Measurements from ENCODE around the gene CCDC8. TPM values are rescaled to one million over a fixed set of nuclear protein-coding genes. Genes with fewer than 3 reads are reported as not detected.

The CCDC8 gene
- polyA plus RNA-seq, 1 of the 3 experiments (the other 2 are of a cell fraction) = 0.03 TPM

- H2AFZ ChIP-seq (ENCODE audit: low read depth) = no peak overlapping the region
- H3K27me3 ChIP-seq (ENCODE audit: insufficient read depth) = no peaks in the 10 kb centered on the region
- H3K4me2 ChIP-seq = no peak overlapping the region
Measured at GRCh38 chr19:46407856-46408663, 5.3 kb downstream of the CCDC8 start.

DNA sequence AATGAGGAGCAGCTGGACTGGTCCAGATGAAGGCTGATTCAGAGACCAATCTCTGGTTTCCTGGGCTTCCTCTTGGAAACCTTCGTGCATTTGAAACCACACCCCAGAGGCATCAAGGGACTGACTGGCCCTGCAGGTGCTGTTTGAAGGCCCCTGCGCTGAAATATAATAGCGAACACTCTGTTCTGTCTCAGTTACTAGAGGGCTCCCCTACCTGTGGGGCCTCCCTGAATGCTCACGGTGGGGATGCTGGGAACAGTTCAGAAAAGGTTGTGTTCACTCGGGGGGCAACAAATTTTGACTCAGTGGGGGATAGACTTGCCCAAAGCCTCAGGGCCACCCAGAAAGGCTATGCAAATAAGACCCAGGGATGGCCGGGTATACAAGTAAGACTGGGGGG is 6.4 kb downstream of the CCDC8 start:
- CTCF ChIA-PET = interaction anchor here (5.9 to 14.4 kb wide), 2 partner anchors 12 to 74 kb away, joined by 44 to 463 read pairs; partner anchors contain the start of gene PNMA8A
- WGBS (ENCODE audit: low lambda C conversion rate) = 75% methylated on average over 5 of the region's 6 CpGs
- no peak overlapping the region for H3K4me2 ChIP-seq

More at GRCh38 chr19:46407856-46408663, 5.3 kb downstream of the CCDC8 start:
- no peak for TF ChIP-seq IRF3 (IDR thresholded peaks at IDR 0.05; ENCODE audit: low read depth, low read length)
- no peak for TF ChIP-seq GABPA (IDR thresholded peaks at IDR 0.05; ENCODE audit: low read depth)
- no peak for TF ChIP-seq SMC3 (IDR thresholded peaks at IDR 0.05; ENCODE audit: low read depth, low read length)
- no peak for TF ChIP-seq POLR2AphosphoS5 (IDR thresholded peaks at IDR 0.05; ENCODE audit: low read depth, low read length)
- TF ChIP-seq MAX (IDR thresholded peaks at IDR 0.05; ENCODE audit: low read depth) = no peak
- TF ChIP-seq RCOR1 (IDR thresholded peaks at IDR 0.05; ENCODE audit: low read length) = no peak
- TF ChIP-seq, protein P1, sequence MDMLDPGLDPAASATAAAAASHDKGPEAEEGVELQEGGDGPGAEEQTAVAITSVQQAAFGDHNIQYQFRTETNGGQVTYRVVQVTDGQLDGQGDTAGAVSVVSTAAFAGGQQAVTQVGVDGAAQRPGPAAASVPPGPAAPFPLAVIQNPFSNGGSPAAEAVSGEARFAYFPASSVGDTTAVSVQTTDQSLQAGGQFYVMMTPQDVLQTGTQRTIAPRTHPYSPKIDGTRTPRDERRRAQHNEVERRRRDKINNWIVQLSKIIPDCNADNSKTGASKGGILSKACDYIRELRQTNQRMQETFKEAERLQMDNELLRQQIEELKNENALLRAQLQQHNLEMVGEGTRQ (IDR thresholded peaks at IDR 0.05; ENCODE audit: borderline replicate concordance, low read depth, low read length) = no peak
- no peak for TF ChIP-seq RXRA (IDR thresholded peaks at IDR 0.05; ENCODE audit: borderline replicate concordance, low read depth)
- ChIA-PET CTCF (interaction anchor here (0.6 to 5.9 kb wide), 5 partner anchors 7 to 79 kb away, joined by 3 to 44 read pairs (median 4); no protein-coding TSS in a partner anchor), POLR2A (no interaction called here)
- no peaks in the 10 kb centered on the region for H3K79me2 ChIP-seq (ENCODE audit: insufficient read depth)
- H3K9me2 ChIP-seq = no peaks in the 10 kb centered on the region
- H3K36me3 ChIP-seq (replicated peaks in 1 of 2; ENCODE audit: control insufficient read depth in 1 of 2, insufficient read depth in 2 of 2, low read length in 1 of 2) = no peaks in the 10 kb centered on the region
- H3F3A ChIP-seq (replicated peaks; ENCODE audit: insufficient read depth) = no peaks in the 10 kb centered on the region
- WGBS (ENCODE audit: low lambda C conversion rate) = 82% methylated on average over 23 of the region's 23 CpGs
- H3K4me1 ChIP-seq (ENCODE audit: control insufficient read depth in 1 of 2, insufficient read depth in 2 of 2, low read depth in 1 of 2, low read length in 1 of 2) = no peaks in the 10 kb centered on the region
- no peak overlapping the region for H3K4me3 ChIP-seq (ENCODE audit: low read depth in 2 of 2, low read length in 1 of 2)
- DNase-seq = no peak
- H4K20me1 ChIP-seq (ENCODE audit: insufficient read depth) = no peaks in the 10 kb centered on the region
- no peaks in the 10 kb centered on the region for H3K9me3 ChIP-seq
- H3K27ac ChIP-seq (ENCODE audit: low read depth in 2 of 2, low read length in 1 of 2) = no peak overlapping the region
- H3K9ac ChIP-seq = no peak overlapping the region

More for the DNA sequence above, 6.4 kb downstream of the CCDC8 start:
- no peaks in the 10 kb centered on the region for H3K9me2 ChIP-seq
- H4K20me1 ChIP-seq (ENCODE audit: insufficient read depth) = no peaks in the 10 kb centered on the region
- no peak overlapping the region for H3K9ac ChIP-seq
- no peak overlapping the region for H3K4me3 ChIP-seq (ENCODE audit: low read depth in 2 of 2, low read length in 1 of 2)
- no peaks in the 10 kb centered on the region for H3F3A ChIP-seq (replicated peaks; ENCODE audit: insufficient read depth)
- no peak overlapping the region for H3K27ac ChIP-seq (ENCODE audit: low read depth in 2 of 2, low read length in 1 of 2)
- no peaks in the 10 kb centered on the region for H3K4me1 ChIP-seq (ENCODE audit: control insufficient read depth in 1 of 2, insufficient read depth in 2 of 2, low read depth in 1 of 2, low read length in 1 of 2)
- DNase-seq = no peak
- no peaks in the 10 kb centered on the region for H3K27me3 ChIP-seq (ENCODE audit: insufficient read depth)
- H3K79me2 ChIP-seq (ENCODE audit: insufficient read depth) = no peaks in the 10 kb centered on the region
- TF ChIP-seq JUND (IDR thresholded peaks at IDR 0.05) (no peak), NFIC (IDR thresholded peaks at IDR 0.05; ENCODE audit: borderline replicate concordance) (no peak), RAD21 (IDR thresholded peaks at IDR 0.05; ENCODE audit: low read length) (no peak), RFX5 (IDR thresholded peaks at IDR 0.05; ENCODE audit: low read length) (no peak), RXRA (IDR thresholded peaks at IDR 0.05; ENCODE audit: borderline replicate concordance, low read depth) (no peak)
- TF ChIP-seq, protein P2, sequence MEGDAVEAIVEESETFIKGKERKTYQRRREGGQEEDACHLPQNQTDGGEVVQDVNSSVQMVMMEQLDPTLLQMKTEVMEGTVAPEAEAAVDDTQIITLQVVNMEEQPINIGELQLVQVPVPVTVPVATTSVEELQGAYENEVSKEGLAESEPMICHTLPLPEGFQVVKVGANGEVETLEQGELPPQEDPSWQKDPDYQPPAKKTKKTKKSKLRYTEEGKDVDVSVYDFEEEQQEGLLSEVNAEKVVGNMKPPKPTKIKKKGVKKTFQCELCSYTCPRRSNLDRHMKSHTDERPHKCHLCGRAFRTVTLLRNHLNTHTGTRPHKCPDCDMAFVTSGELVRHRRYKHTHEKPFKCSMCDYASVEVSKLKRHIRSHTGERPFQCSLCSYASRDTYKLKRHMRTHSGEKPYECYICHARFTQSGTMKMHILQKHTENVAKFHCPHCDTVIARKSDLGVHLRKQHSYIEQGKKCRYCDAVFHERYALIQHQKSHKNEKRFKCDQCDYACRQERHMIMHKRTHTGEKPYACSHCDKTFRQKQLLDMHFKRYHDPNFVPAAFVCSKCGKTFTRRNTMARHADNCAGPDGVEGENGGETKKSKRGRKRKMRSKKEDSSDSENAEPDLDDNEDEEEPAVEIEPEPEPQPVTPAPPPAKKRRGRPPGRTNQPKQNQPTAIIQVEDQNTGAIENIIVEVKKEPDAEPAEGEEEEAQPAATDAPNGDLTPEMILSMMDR (IDR thresholded peaks at IDR 0.05) = no peak
- H3K36me3 ChIP-seq (replicated peaks in 1 of 2; ENCODE audit: control insufficient read depth in 1 of 2, insufficient read depth in 2 of 2, low read length in 1 of 2) = no peaks in the 10 kb centered on the region
- POLR2A ChIA-PET = no interaction called here
- no peak overlapping the region for H2AFZ ChIP-seq (ENCODE audit: low read depth)
- H3K9me3 ChIP-seq = no peaks in the 10 kb centered on the region

Data from SK-N-SH (cell line).